ENCODE measurements around the gene KRTAP5-1. TPM values are rescaled to one million over a fixed set of nuclear protein-coding genes. Genes with fewer than 3 reads are reported as not detected.

KRTAP5-1 gene
- total and polyA plus RNA-seq, 10 of the 15 experiments (the other 5 are each of a cell fraction or from before 2014, with no cell fraction given) = not detected

DNA sequence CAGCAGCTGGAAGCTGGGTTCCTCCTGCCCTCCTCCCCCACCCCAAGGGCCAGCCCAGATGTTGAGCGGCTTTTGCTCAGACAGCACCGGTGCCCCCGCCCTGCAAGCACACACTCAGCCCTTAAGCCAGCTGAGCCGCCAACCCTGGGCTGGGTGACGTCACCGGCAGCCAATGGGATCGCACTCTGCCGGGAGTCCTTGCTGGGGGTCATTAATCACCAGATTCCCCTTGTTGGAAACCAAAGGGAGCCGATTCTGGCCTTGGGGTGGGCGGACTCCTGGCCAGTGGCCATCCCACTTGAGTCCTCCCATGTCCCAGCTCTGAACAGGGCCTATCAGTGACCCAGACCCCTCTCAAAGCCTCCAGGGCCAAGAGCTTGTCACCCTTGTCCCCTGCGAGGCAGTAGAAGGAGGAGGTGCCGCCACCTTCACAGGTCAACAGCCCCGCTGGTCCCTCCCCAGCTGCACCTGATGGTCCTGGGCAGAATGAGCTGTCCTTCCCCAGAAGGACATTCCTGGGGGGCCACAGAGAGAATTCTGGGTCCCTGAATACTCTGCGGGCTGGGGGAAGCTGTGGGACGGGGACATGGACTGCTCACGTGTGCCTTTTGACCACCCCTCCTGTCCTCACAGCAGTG is 20.4 kb downstream of the KRTAP5-1 start:
- CTCF ChIA-PET = interaction anchor here (1.8 kb wide), 1 partner anchor 10 kb away, joined by 12 read pairs; no protein-coding TSS in a partner anchor

More for the DNA sequence above, 20.4 kb downstream of the KRTAP5-1 start:
- in situ Hi-C loops (cut with MboI) = no loop called here
- no peak overlapping the region for H3K4me3 ChIP-seq
- peak; percentile 39; the same call in 2 of the 3 replicates for ATAC-seq
- H3K4me2 ChIP-seq (ENCODE audit: control insufficient read depth, insufficient read depth) = no peak overlapping the region
- peak; percentile 67 for TF ChIP-seq NFYB (IDR thresholded peaks at IDR 0.05; ENCODE audit: insufficient read depth, low read depth, low read length)
- TF ChIP-seq, protein P1, sequence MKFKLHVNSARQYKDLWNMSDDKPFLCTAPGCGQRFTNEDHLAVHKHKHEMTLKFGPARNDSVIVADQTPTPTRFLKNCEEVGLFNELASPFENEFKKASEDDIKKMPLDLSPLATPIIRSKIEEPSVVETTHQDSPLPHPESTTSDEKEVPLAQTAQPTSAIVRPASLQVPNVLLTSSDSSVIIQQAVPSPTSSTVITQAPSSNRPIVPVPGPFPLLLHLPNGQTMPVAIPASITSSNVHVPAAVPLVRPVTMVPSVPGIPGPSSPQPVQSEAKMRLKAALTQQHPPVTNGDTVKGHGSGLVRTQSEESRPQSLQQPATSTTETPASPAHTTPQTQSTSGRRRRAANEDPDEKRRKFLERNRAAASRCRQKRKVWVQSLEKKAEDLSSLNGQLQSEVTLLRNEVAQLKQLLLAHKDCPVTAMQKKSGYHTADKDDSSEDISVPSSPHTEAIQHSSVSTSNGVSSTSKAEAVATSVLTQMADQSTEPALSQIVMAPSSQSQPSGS (IDR thresholded peaks at IDR 0.05; ENCODE audit: low read length) = peak; percentile 65; the same call in 1 of the 2 replicates
- no peak for TF ChIP-seq NR2F1 (conservative IDR thresholded peaks at IDR 0.05)
- peak; percentile 77 for TF ChIP-seq ATF7 (IDR thresholded peaks at IDR 0.05; ENCODE audit: low read depth)
- no peak overlapping the region for H3K27ac ChIP-seq (ENCODE audit: control insufficient read depth, insufficient read depth)
- DNase-seq (ENCODE audit: low read depth, low spot score) = no peak
- ChIA-PET RAD21 (ENCODE audit: unreplicated experiment) (interaction anchor here (1.7 kb wide), 1 partner anchor 10 kb away, joined by 5 read pairs; no protein-coding TSS in a partner anchor), POLR2A (no interaction called here), SMC1A (ENCODE audit: uncharacterized antibody, unreplicated experiment) (no interaction called here)
- intact Hi-C loops (cut with micrococcal nuclease; ENCODE audit: unreplicated experiment) = no loop called here
- no peak overlapping the region for H2AFZ ChIP-seq (ENCODE audit: control insufficient read depth, low read depth, low read length)
- no peaks in the 10 kb centered on the region for H3K9me3 ChIP-seq (replicated peaks; ENCODE audit: control insufficient read depth, insufficient read depth, low read length)
- FAIRE-seq = no peak
- no peaks in the 10 kb centered on the region for H4K20me1 ChIP-seq (ENCODE audit: control insufficient read depth, insufficient read depth)
- H3K79me2 ChIP-seq (ENCODE audit: control insufficient read depth, insufficient read depth, low read length) = no peaks in the 10 kb centered on the region
- peaks cover 0 to 3% of the 10 kb centered on the region in 2 experiments; a peak in 2 of 4 replicates for H3K27me3 ChIP-seq (replicated peaks in 1 of 2; ENCODE audit: control insufficient read depth in 2 of 2, insufficient read depth in 2 of 2, low read length in 1 of 2)
- no peaks in the 10 kb centered on the region for H3K36me3 ChIP-seq (ENCODE audit: control insufficient read depth in 2 of 2, insufficient read depth in 2 of 2, low read length in 1 of 2)
- no peak overlapping the region for H3K9ac ChIP-seq (ENCODE audit: control insufficient read depth, insufficient read depth, low read length)
- no peaks in the 10 kb centered on the region for H3K4me1 ChIP-seq (ENCODE audit: control insufficient read depth, insufficient read depth, low read length)
- 15% methylated on average over 16 of the region's 16 CpGs for WGBS (ENCODE audit: insufficient coverage, insufficient replicate concordance, low lambda C conversion rate, missing lambda C conversion rate)
- BruUV-seq (replicated peaks) = no TSS peak
